ENCODE data around the gene PCAT6. TPM values are rescaled to one million over a fixed set of nuclear protein-coding genes. Genes with fewer than 3 reads are reported as not detected.

PCAT6 gene
- total and polyA plus RNA-seq, 8 donors: 1.1 to 3.8 (median 2.2) TPM

GRCh38 chr1:202856014-202856413 is 45.3 kb downstream of the PCAT6 start:
- ATAC-seq (no peak), DNase-seq (no peak)
- Histone ChIP-seq H3K27me3 (peaks cover 0 to 8% of the 10 kb centered on the region in 2 donors), H3K36me3 (no peaks in the 10 kb centered on the region), H3K4me1 (peaks cover 3 to 31% of the 10 kb centered on the region in 2 donors), H3K9me3 (no peaks in the 10 kb centered on the region), H3K27ac (no peak overlapping the region), H3K4me3 (no peak overlapping the region)
- TF ChIP-seq CTCF (IDR thresholded peaks at IDR 0.05): no peak
- intact Hi-C loops (cut with DNase I): no loop called here

DNA sequence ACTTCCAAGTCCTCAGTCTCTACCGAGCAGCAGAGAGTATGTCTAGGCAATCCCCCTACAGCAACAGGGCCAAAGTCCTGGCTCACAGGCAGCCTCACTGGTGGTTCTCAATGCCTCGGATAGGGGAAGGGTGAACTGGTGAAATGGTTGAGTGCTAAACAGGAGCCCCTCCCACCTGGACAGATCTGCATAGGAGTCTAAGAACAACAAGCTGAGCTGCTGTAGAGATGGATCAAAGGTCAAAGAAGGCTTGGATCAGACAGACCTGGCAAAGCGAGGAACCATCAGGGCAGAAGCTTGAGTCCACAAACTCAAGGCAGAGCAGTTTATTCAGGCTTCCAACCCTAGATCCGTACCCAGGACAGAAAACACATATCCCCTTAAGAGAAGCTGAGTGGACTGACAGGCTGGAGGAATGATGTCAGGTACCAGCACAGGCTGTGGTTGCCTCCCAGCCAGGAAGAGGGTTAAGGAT is 46.4 kb downstream of the PCAT6 start:
- Histone ChIP-seq H3K36me3 (no peaks in the 10 kb centered on the region), H3K27me3 (peaks cover 0 to 12% of the 10 kb centered on the region in 2 donors), H3K27ac (no peak overlapping the region), H3K4me1 (peaks cover 3 to 38% of the 10 kb centered on the region in 2 donors), H3K4me3 (no peak overlapping the region), H3K9me3 (no peaks in the 10 kb centered on the region)
- DNase-seq (no peak), ATAC-seq (no peak)
- intact Hi-C loops (cut with DNase I): no loop called here
- TF ChIP-seq CTCF (IDR thresholded peaks at IDR 0.05): no peak

DNA sequence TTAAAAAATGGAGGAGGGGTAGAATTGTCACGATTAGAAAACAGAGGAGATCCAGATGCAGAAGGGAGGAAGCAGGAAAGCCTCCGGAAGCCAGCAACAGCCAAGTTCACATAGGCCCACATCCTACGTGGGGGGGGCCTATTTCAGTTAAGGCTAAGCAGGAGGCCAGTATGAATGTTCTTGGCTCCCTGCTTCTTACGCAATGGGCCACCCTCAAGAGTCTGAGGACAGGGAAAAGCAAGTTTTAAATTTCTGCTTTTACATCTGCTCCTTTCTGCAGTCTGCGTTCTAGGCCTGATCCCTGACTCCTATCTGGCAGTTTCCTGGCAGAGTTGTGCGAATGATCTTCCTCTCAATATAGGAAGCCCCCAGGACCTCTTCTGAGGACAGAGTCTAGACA is 47.6 kb downstream of the PCAT6 start:
- intact Hi-C loops (cut with DNase I): no loop called here
- Histone ChIP-seq H3K9me3 (no peaks in the 10 kb centered on the region), H3K4me3 (no peak overlapping the region), H3K36me3 (no peaks in the 10 kb centered on the region), H3K27me3 (peaks cover 0 to 12% of the 10 kb centered on the region in 2 donors), H3K4me1 (peaks cover 3 to 40% of the 10 kb centered on the region in 2 donors), H3K27ac (peak overlapping the region in 1 of 2 donors; percentile 41)
- no peak for TF ChIP-seq CTCF (IDR thresholded peaks at IDR 0.05)
- DNase-seq: peak in 3 of 4 donors; percentile 37 to 92 (median 80)
- no peak for ATAC-seq

GRCh38 chr1:202858789-202859414 is 48.1 kb downstream of the PCAT6 start:
- peaks cover 3 to 40% of the 10 kb centered on the region in 2 donors for H3K4me1 ChIP-seq
- intact Hi-C loops (cut with DNase I): no loop called here

More at GRCh38 chr1:202858789-202859414, 48.1 kb downstream of the PCAT6 start:
- Histone ChIP-seq H3K36me3 (no peaks in the 10 kb centered on the region), H3K27me3 (peaks cover 0 to 12% of the 10 kb centered on the region in 2 donors), H3K9me3 (no peaks in the 10 kb centered on the region), H3K4me3 (no peak overlapping the region), H3K27ac (peak overlapping the region in 1 of 2 donors; percentile 41)
- DNase-seq (no peak), ATAC-seq (no peak)
- TF ChIP-seq CTCF (IDR thresholded peaks at IDR 0.05): no peak
